Karpas-422 (cell line): ENCODE results near the gene PPT1. TPM values are rescaled to one million over a fixed set of nuclear protein-coding genes. Genes with fewer than 3 reads are reported as not detected.

Source experiments
- DNase-seq: peaks from one replicate; pipeline ENCODE4 v3.0.0-alpha.2; 2015
- H2AFZ ChIP-seq: fragments of 200-600 bp; sonication (generic); 2 replicates; pipeline ENCODE4 v1.6.1; 2014; ENCODE audit warnings: antibody characterized with exemption, low read length, mixed read lengths
- H3K27ac ChIP-seq: fragments of 200-600 bp; sonication (generic); 2 replicates; pipeline ENCODE4 v1.5.1; 2014; ENCODE audit warnings: mild to moderate bottlenecking, low read length, moderate library complexity
- H3K27me3 ChIP-seq: fragments of 200-600 bp; sonication (generic); 2 replicates; pipeline ENCODE4 v1.6.1; 2014; ENCODE audit warnings: low read length, mixed read lengths
- H3K36me3 ChIP-seq: fragments of 200-600 bp; sonication (generic); 2 replicates; pipeline ENCODE4 v1.6.1; 2014; ENCODE audit warnings: low read length, mixed read lengths; ENCODE audit not compliant: insufficient read depth
- H3K4me1 ChIP-seq: fragments of 200-600 bp; sonication (generic); 2 replicates; pipeline ENCODE4 v1.6.1; 2014; ENCODE audit warnings: mild to moderate bottlenecking, low read length, mixed read lengths
- H3K4me2 ChIP-seq: fragments of 200-600 bp; sonication (generic); 2 replicates; pipeline ENCODE4 v1.6.1; 2014; ENCODE audit warnings: low read length, low read depth, mild to moderate bottlenecking; ENCODE audit not compliant: poor library complexity, severe bottlenecking
- H3K4me3 ChIP-seq: fragments of 200-600 bp; sonication (generic); 2 replicates; pipeline ENCODE4 v1.5.1; 2014; ENCODE audit warnings: mild to moderate bottlenecking, antibody characterized with exemption, low read length, mixed read lengths
- H3K79me2 ChIP-seq: fragments of 200-600 bp; sonication (generic); 2 replicates; pipeline ENCODE4 v1.6.1; 2014; ENCODE audit warnings: mild to moderate bottlenecking, low read length, mixed read lengths
- H3K9ac ChIP-seq: fragments of 200-600 bp; sonication (generic); 2 replicates; pipeline ENCODE4 v1.6.0; 2014; ENCODE audit warnings: low read length
- H3K9me2 ChIP-seq: fragments of 200-600 bp; sonication (generic), shearing (Covaris generic); replicated peaks from 2 replicates; pipeline ENCODE4 v1.6.0; 2014; ENCODE audit warnings: mild to moderate bottlenecking, low read length, moderate library complexity; ENCODE audit not compliant: insufficient read depth
- H3K9me3 ChIP-seq: fragments of 300-700, 200-600 bp; sonication (generic); 2 replicates; pipeline ENCODE4 v1.6.1; 2014; ENCODE audit warnings: low read length, mixed read lengths
- H4K20me1 ChIP-seq: fragments of 200-600 bp; sonication (generic); 2 replicates; pipeline ENCODE4 v1.6.1; 2014; ENCODE audit warnings: mild to moderate bottlenecking, antibody characterized with exemption, low read length, low read depth; ENCODE audit not compliant: insufficient read depth
- total RNA-seq: library from RNA; depleted of rRNA; stranded (reverse); fragments of >200 nt; shearing (Covaris generic); gene quantifications from 2 replicates; pipeline ENCODE4 v1.2.3, GENCODE V29; 2014; ENCODE audit warnings: low replicate concordance

The PPT1 gene
- total RNA-seq, 1 experiment from 2014 or later, result 77.4 TPM

GRCh38 chr1:40056519-40057309 lies 40.3 kb downstream of the PPT1 start:
- peaks cover 86% of the 10 kb centered on the region for H3K79me2 ChIP-seq
- H3K4me3 ChIP-seq, result no peak overlapping the region
- H3K9me2 ChIP-seq, result no peaks in the 10 kb centered on the region
- H3K27ac ChIP-seq, result peak overlapping the region; percentile 41
- no peak for DNase-seq
- no peak overlapping the region for H2AFZ ChIP-seq
- H3K27me3 ChIP-seq, result no peaks in the 10 kb centered on the region
- peaks cover 3% of the 10 kb centered on the region; the same call in 1 of the 2 replicates for H4K20me1 ChIP-seq
- no peak overlapping the region for H3K4me2 ChIP-seq
- no peak overlapping the region for H3K9ac ChIP-seq
- peaks cover 54% of the 10 kb centered on the region for H3K4me1 ChIP-seq
- H3K9me3 ChIP-seq, result no peaks in the 10 kb centered on the region
- H3K36me3 ChIP-seq, result peaks cover 20% of the 10 kb centered on the region

GRCh38 chr1:40053138-40053887 lies 43.7 kb downstream of the PPT1 start:
- peaks cover 36% of the 10 kb centered on the region for H3K4me1 ChIP-seq
- no peak overlapping the region for H2AFZ ChIP-seq
- peaks cover 12% of the 10 kb centered on the region; the same call in 1 of the 2 replicates for H3K36me3 ChIP-seq
- H3K4me3 ChIP-seq, result no peak overlapping the region
- DNase-seq, result no peak
- H3K79me2 ChIP-seq, result peaks cover 91% of the 10 kb centered on the region
- H3K9ac ChIP-seq, result no peak overlapping the region
- no peak overlapping the region for H3K4me2 ChIP-seq
- H4K20me1 ChIP-seq, result no peaks in the 10 kb centered on the region
- H3K27ac ChIP-seq, result no peak overlapping the region
- no peaks in the 10 kb centered on the region for H3K9me3 ChIP-seq
- no peaks in the 10 kb centered on the region for H3K9me2 ChIP-seq
- H3K27me3 ChIP-seq, result no peaks in the 10 kb centered on the region

- no peak for DNase-seq
- no peak overlapping the region for H3K4me3 ChIP-seq
- no peaks in the 10 kb centered on the region for H3K9me3 ChIP-seq
- no peaks in the 10 kb centered on the region for H3K9me2 ChIP-seq
- H3K4me2 ChIP-seq, result no peak overlapping the region
- H3K4me1 ChIP-seq, result peaks cover 25% of the 10 kb centered on the region
- H3K27ac ChIP-seq, result no peak overlapping the region
- peaks cover 21% of the 10 kb centered on the region; the same call in 1 of the 2 replicates for H3K36me3 ChIP-seq
- H4K20me1 ChIP-seq, result 0 out of 2 replicates have a peak, but pooled peaks cover 1% of the 10 kb centered on the region
- H3K79me2 ChIP-seq, result peaks cover 91% of the 10 kb centered on the region
- no peaks in the 10 kb centered on the region for H3K27me3 ChIP-seq
- H3K9ac ChIP-seq, result no peak overlapping the region
- no peak overlapping the region for H2AFZ ChIP-seq
These were observed 46.2 kb downstream of the PPT1 start for GRCh38 chr1:40050863-40051262.

- no peaks in the 10 kb centered on the region for H3K9me3 ChIP-seq
- peaks cover 25% of the 10 kb centered on the region; the same call in 1 of the 2 replicates for H3K36me3 ChIP-seq
- H4K20me1 ChIP-seq, result 0 out of 2 replicates have a peak, but pooled peaks cover 4% of the 10 kb centered on the region
- H3K4me1 ChIP-seq, result peaks cover 30% of the 10 kb centered on the region
- H3K9me2 ChIP-seq, result no peaks in the 10 kb centered on the region
- H3K27me3 ChIP-seq, result no peaks in the 10 kb centered on the region
- no peak for DNase-seq
- H3K27ac ChIP-seq, result peak overlapping the region; percentile 27; the same call in 1 of the 2 replicates
- H3K4me3 ChIP-seq, result no peak overlapping the region
- H3K4me2 ChIP-seq, result no peak overlapping the region
- no peak overlapping the region for H3K9ac ChIP-seq
- peaks cover 93% of the 10 kb centered on the region for H3K79me2 ChIP-seq
- H2AFZ ChIP-seq, result no peak overlapping the region
These were observed 47.3 kb downstream of the PPT1 start for GRCh38 chr1:40049725-40050124.

GRCh38 chr1:40047769-40048168 lies 49.3 kb downstream of the PPT1 start:
- H3K9me2 ChIP-seq, result no peaks in the 10 kb centered on the region
- no peak overlapping the region for H3K27ac ChIP-seq
- no peak overlapping the region for H3K4me3 ChIP-seq
- H3K4me2 ChIP-seq, result no peak overlapping the region
- H3K4me1 ChIP-seq, result peaks cover 48% of the 10 kb centered on the region
- H3K9me3 ChIP-seq, result no peaks in the 10 kb centered on the region
- H4K20me1 ChIP-seq, result 0 out of 2 replicates have a peak, but pooled peaks cover 4% of the 10 kb centered on the region
- no peaks in the 10 kb centered on the region for H3K27me3 ChIP-seq
- peaks cover 97% of the 10 kb centered on the region for H3K79me2 ChIP-seq
- no peak for DNase-seq
- no peak overlapping the region for H3K9ac ChIP-seq
- H3K36me3 ChIP-seq, result peaks cover 25% of the 10 kb centered on the region; the same call in 1 of the 2 replicates
- H2AFZ ChIP-seq, result no peak overlapping the region

- H3K27me3 ChIP-seq, result no peaks in the 10 kb centered on the region
These were observed 49.8 kb downstream of the PPT1 start for GRCh38 chr1:40047276-40047675.

GRCh38 chr1:40045766-40046165 lies 51.3 kb downstream of the PPT1 start:
- Histone ChIP-seq H3K36me3 (peaks cover 29% of the 10 kb centered on the region; the same call in 1 of the 2 replicates), H3K27ac (no peak overlapping the region), H3K9me2 (no peaks in the 10 kb centered on the region), H3K9ac (no peak overlapping the region), H4K20me1 (peaks cover 4% of the 10 kb centered on the region; the same call in 1 of the 2 replicates), H3K79me2 (peaks cover 98% of the 10 kb centered on the region), H3K4me2 (no peak overlapping the region), H3K27me3 (no peaks in the 10 kb centered on the region), H2AFZ (no peak overlapping the region), H3K4me1 (peaks cover 62% of the 10 kb centered on the region), H3K9me3 (no peaks in the 10 kb centered on the region), H3K4me3 (no peak overlapping the region)
- DNase-seq, result no peak

More at GRCh38 chr1:40047276-40047675, 49.8 kb downstream of the PPT1 start:
- no peak overlapping the region for H3K9ac ChIP-seq
- no peaks in the 10 kb centered on the region for H3K9me3 ChIP-seq
- H3K4me2 ChIP-seq, result no peak overlapping the region
- H3K79me2 ChIP-seq, result peaks cover 97% of the 10 kb centered on the region
- peaks cover 27% of the 10 kb centered on the region; the same call in 1 of the 2 replicates for H3K36me3 ChIP-seq
- DNase-seq, result no peak
- H3K4me1 ChIP-seq, result peaks cover 53% of the 10 kb centered on the region
- no peak overlapping the region for H2AFZ ChIP-seq
- H3K9me2 ChIP-seq, result no peaks in the 10 kb centered on the region
- H3K27ac ChIP-seq, result no peak overlapping the region
- peaks cover 4% of the 10 kb centered on the region; the same call in 1 of the 2 replicates for H4K20me1 ChIP-seq
- no peak overlapping the region for H3K4me3 ChIP-seq

- Histone ChIP-seq H3K4me1 (peaks cover 62% of the 10 kb centered on the region), H3K4me3 (no peak overlapping the region), H3K27ac (no peak overlapping the region)
These were observed 51.9 kb downstream of the PPT1 start for GRCh38 chr1:40045182-40045581.

More at GRCh38 chr1:40045182-40045581, 51.9 kb downstream of the PPT1 start:
- Histone ChIP-seq H3K9me3 (no peaks in the 10 kb centered on the region), H3K9me2 (no peaks in the 10 kb centered on the region), H3K79me2 (peaks cover 95% of the 10 kb centered on the region), H2AFZ (no peak overlapping the region), H3K36me3 (peaks cover 29% of the 10 kb centered on the region; the same call in 1 of the 2 replicates), H4K20me1 (peaks cover 4% of the 10 kb centered on the region; the same call in 1 of the 2 replicates), H3K4me2 (no peak overlapping the region), H3K27me3 (no peaks in the 10 kb centered on the region), H3K9ac (no peak overlapping the region)
- DNase-seq, result no peak
